Myocyte (in vitro differentiated cells): ENCODE measurements around the gene GALP. TPM values are rescaled to one million over a fixed set of nuclear protein-coding genes. Genes with fewer than 3 reads are reported as not detected.
"Not testable (repeated sequence)": the region's sequence is repeated elsewhere in the genome, so short reads cannot be mapped to it uniquely, and the experiment has no call there.

Experiments
- DNase-seq: peaks from one replicate; pipeline ENCODE4 v3.0.0-alpha.2; 2012; ENCODE audit warnings: low read depth
- polyA plus RNA-seq: library from polyadenylated mRNA; unstranded; fragments of >200 nt; gene quantifications from one replicate; pipeline ENCODE4 v1.2.1, GENCODE V29; 2012; ENCODE audit warnings: missing spikeins
- total RNA-seq: library from RNA; depleted of rRNA; stranded (reverse); fragments of >200 nt; gene quantifications from 2 replicates; pipeline ENCODE4 v1.2.3, GENCODE V29; 2014

Gene GALP
- total RNA-seq = not detected in 2 replicates
- polyA plus RNA-seq = not detected

- not testable (repeated sequence) for DNase-seq
Observed at GRCh38 chr19:56175861-56176307, at the start of gene GALP. Gene GALP, plus strand, starts transcription at chr19:56176008. Its CDS starts 1,101 bp downstream, at chr19:56177109.

DNA sequence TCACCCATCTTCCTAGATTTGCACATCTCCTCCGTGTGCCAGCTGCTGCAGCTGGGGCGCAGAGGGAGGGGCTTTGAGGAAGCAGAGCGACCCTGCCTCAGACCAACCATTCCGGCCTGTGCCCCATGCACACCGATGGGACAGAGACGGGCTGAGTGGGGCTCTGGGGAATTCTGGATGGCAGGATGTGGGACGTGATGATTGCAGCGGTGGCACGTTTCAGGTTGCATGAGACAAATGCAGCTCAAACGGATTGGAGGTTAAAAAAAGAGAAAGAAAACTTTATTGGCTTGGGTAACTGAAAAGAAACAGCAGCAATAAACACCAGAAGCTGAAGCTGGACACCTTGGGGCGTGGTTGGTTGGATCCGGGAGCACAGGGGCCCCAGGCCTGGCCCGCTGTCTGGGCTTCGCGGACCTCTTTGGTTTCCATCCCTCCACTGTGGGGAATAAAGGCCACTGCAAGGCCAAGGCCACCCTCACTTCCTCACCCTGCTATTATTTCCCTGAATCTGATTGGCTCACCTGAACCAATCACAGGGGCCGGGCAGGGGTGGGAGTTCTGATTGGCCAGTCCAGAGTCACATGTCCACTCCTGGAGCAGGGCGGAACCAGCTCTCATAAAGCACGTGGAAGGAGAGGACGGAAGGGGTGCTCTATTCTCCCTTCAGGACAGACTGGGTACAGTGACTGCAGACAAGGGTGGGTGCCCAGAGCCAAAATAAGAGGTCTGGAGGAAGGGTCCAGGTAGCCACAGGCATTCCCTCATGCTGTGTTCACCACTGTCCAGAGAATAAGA lies 48.6 kb upstream of the GALP start:
- no peak for DNase-seq

- no peak for DNase-seq
Observed at GRCh38 chr19:56130006-56130405, 45.8 kb upstream of the GALP start.

- no peak for DNase-seq
Observed at GRCh38 chr19:56131651-56132050, 44.2 kb upstream of the GALP start.

- DNase-seq = no peak
Observed at GRCh38 chr19:56132316-56132822, 43.4 kb upstream of the GALP start.

- peak; percentile 35 for DNase-seq
Observed at GRCh38 chr19:56133858-56134653, 41.8 kb upstream of the GALP start.

GRCh38 chr19:56134654-56134921 lies 41.2 kb upstream of the GALP start:
- no peak for DNase-seq

- DNase-seq = no peak
Observed at GRCh38 chr19:56136362-56136761, 39.4 kb upstream of the GALP start.

DNA sequence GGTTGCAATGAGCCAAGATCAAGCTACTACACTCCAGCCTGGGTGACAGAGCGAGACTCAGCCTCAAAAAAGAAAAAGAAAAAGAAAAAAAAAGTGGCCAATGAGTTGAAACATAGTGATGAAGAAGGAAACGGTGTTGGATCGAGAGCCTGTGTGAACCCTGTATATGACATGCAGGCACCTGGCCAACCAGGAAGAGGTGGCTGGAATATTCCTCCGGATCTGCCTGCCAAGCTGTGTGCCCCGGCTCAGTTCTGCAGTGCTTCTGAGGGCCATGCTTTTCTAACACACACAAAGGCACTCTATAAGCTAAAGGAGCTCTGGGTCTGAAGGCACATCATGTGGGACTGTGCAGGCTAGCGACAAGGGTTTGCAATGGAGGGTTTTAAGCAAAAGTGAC lies 38.4 kb upstream of the GALP start:
- DNase-seq = no peak

GRCh38 chr19:56138069-56138468 lies 37.7 kb upstream of the GALP start:
- no peak for DNase-seq

- DNase-seq = peak; percentile 33
Observed at GRCh38 chr19:56139847-56140582, 35.8 kb upstream of the GALP start.

DNA sequence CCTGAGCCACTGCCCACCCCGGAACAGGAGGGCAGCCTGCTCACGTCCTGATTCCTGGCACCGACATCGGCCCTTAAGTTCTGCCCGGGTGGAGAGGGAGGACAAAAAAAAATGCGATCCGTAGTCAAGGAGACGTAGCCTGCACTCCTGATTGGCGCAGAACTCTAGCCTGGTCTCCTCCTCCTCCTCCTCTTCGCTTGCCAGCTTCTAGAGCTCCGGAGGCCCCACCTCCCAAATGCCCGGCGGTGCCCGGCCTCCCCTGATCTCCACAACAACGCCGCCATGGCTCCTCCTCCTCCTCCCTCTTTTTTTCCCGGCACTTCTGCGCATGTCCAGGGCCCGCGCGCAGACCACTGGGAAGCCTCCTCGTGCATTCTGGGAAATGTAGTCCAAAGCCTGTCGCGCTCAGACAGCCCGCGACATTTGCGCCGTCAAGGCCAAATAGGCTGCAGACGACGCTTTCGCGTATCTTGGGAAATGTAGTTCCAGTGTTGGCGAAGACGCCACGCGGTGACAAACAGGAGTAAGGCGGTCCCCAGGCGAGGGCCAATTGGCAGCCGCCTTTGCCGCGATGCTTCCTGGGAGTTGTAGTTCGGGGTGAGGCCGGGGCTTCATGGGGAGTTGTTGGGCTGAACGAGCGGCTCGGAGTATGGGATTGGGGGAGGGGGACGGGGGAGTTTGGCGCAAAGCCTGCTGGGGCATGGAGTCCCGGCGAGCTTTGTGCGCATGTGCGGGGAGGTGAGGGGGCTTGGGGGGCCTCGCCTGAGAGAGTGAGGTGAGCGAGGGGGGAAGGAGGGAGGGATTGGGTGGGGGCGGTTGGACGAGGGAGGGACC lies 35.0 kb upstream of the GALP start, which contains the start of gene ZNF444:
Gene ZNF444 (plus strand): TSS at position 705 of the 834 bp plus-strand sequence. CDS start 5,625 bp downstream, outside the sequence.
- DNase-seq = peak; percentile 100

DNA sequence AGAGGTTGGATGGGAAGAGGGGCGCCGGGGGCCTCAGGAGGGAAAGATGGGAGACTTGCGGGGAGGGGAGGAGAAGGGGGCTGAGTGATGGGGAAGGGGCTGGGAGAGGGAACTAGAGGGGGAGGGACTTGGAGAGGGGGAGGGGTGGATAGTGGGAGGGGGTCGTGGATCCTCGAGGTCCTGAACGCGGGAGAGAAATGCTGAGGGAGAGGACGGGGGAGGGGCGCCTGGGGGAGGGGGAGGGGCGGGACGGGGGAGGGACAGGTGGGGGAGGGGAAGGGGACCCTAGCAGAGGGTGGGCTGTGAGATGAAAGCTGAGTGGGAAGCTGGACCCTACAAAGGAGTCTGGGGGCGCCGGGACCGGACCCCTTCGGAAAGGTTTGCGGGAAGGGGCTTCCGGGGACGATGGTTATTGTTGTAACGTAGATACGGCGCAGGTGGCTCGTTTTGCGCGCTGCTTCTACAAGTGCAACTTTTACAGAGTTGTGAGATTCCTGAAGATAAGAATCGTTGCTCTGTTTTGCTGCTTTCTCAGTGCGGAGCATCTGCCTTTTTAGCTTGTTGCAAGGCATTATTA lies 34.3 kb upstream of the GALP start:
- no peak for DNase-seq

GRCh38 chr19:56142087-56142787 lies 33.6 kb upstream of the GALP start:
- no peak for DNase-seq

- DNase-seq = no peak
Observed at GRCh38 chr19:56142897-56143434, 32.8 kb upstream of the GALP start.

GRCh38 chr19:56144376-56144775 lies 31.4 kb upstream of the GALP start:
- no peak for DNase-seq

- no peak for DNase-seq
Observed at GRCh38 chr19:56144831-56145230, 31.0 kb upstream of the GALP start.

GRCh38 chr19:56145698-56146097 lies 30.1 kb upstream of the GALP start:
- DNase-seq = no peak

GRCh38 chr19:56146904-56147303 lies 28.9 kb upstream of the GALP start:
- no peak for DNase-seq
